Osteoblast (primary cell): Measurements from ENCODE around the gene MTHFS. TPM values are rescaled to one million over a fixed set of nuclear protein-coding genes. Genes with fewer than 3 reads are reported as not detected.

Experiments used
- DNase-seq: peaks from one replicate; pipeline ENCODE4 v3.0.0; 2011; ENCODE audit warnings: low spot score, mixed read lengths; ENCODE audit not compliant: insufficient read length; ENCODE audit errors: missing footprints
- H2AFZ ChIP-seq: 2 replicates; pipeline ENCODE4 v1.6.0; 2011; ENCODE audit warnings: mild to moderate bottlenecking, low read length
- H3K27ac ChIP-seq: 2 replicates; pipeline ENCODE4 v1.5.1; 2011; ENCODE audit warnings: mild to moderate bottlenecking, low read depth, low read length, moderate library complexity
- H3K27me3 ChIP-seq: 2 replicates; pipeline ENCODE4 v1.6.0; 2012; ENCODE audit warnings: mild to moderate bottlenecking, control low read depth, inconsistent platforms, low read length, moderate library complexity; ENCODE audit not compliant: insufficient read depth
- H3K36me3 ChIP-seq: 2 replicates; pipeline ENCODE4 v1.5.1; 2011; ENCODE audit warnings: mild to moderate bottlenecking, low read length, control low read depth, moderate library complexity; ENCODE audit not compliant: insufficient read depth
- H3K4me1 ChIP-seq: 2 replicates; pipeline ENCODE4 v1.5.1; 2011; ENCODE audit warnings: mild to moderate bottlenecking, low read length, control low read depth, moderate library complexity; ENCODE audit not compliant: insufficient read depth
- H3K4me2 ChIP-seq: 2 replicates; pipeline ENCODE4 v1.6.0; 2011; ENCODE audit warnings: mild to moderate bottlenecking, low read length; ENCODE audit not compliant: insufficient read depth
- H3K4me3 ChIP-seq: fragments of 200-600 bp; sonication (generic); 3 replicates; pipeline ENCODE4 v1.5.1; 2012; ENCODE audit warnings: mild to moderate bottlenecking, low read length, inconsistent platforms; ENCODE audit not compliant: insufficient read depth
- H3K79me2 ChIP-seq: 2 replicates; pipeline ENCODE4 v1.6.0; 2012; ENCODE audit warnings: mild to moderate bottlenecking, low read length, control low read depth, inconsistent platforms; ENCODE audit not compliant: insufficient read depth
- H3K9me3 ChIP-seq: 2 replicates; pipeline ENCODE4 v1.5.1; 2011; ENCODE audit warnings: low read depth, low read length, control low read depth
- H4K20me1 ChIP-seq: 2 replicates; pipeline ENCODE4 v1.6.0; 2012; ENCODE audit warnings: mild to moderate bottlenecking, low read length, control low read depth; ENCODE audit not compliant: insufficient read depth
- CTCF ChIP-seq: IDR thresholded peaks from 2 replicates; pipeline ENCODE4 v1.5.1; 2011; ENCODE audit warnings: mild to moderate bottlenecking, low read depth, low read length, moderate library complexity; ENCODE audit errors: extremely low read depth
- total RNA-seq: library from RNA; depleted of rRNA; stranded (reverse); fragments of >200 nt; gene quantifications from 2 replicates; pipeline ENCODE4 v1.2.3, GENCODE V29; 2012

The MTHFS gene
- total RNA-seq, 1 donor = 17.0 TPM

- H4K20me1 ChIP-seq = no peaks in the 10 kb centered on the region
- peak overlapping the region; percentile 50 for H3K27ac ChIP-seq
- peak overlapping the region; percentile 40 for H3K4me2 ChIP-seq
- DNase-seq = no peak
- no peaks in the 10 kb centered on the region for H3K36me3 ChIP-seq
- H3K27me3 ChIP-seq = no peaks in the 10 kb centered on the region
- H3K4me1 ChIP-seq = peaks cover 27% of the 10 kb centered on the region
- peaks cover 12% of the 10 kb centered on the region for H3K79me2 ChIP-seq
- H3K4me3 ChIP-seq = no peak overlapping the region
- H2AFZ ChIP-seq = peak overlapping the region; percentile 15
- H3K9me3 ChIP-seq = no peaks in the 10 kb centered on the region
- no peak for TF ChIP-seq CTCF
Measured at GRCh38 chr15:79898369-79898768, 1.6 kb upstream of the MTHFS start.

GRCh38 chr15:79897701-79898113, 893 bp upstream of the MTHFS start:
- H3K4me2 ChIP-seq = peak overlapping the region; percentile 92

GRCh38 chr15:79897380-79897678, 515 bp upstream of the MTHFS start:
- DNase-seq = no peak
- H3K9me3 ChIP-seq = no peaks in the 10 kb centered on the region
- H2AFZ ChIP-seq = peak overlapping the region; percentile 96
- no peaks in the 10 kb centered on the region for H3K27me3 ChIP-seq
- H3K4me2 ChIP-seq = peak overlapping the region; percentile 92
- no peaks in the 10 kb centered on the region for H3K36me3 ChIP-seq
- H4K20me1 ChIP-seq = no peaks in the 10 kb centered on the region
- peak overlapping the region; percentile 86 for H3K27ac ChIP-seq
- peaks cover 27% of the 10 kb centered on the region for H3K4me1 ChIP-seq
- H3K4me3 ChIP-seq = peak overlapping the region; percentile 88
- TF ChIP-seq CTCF = no peak
- peaks cover 12% of the 10 kb centered on the region for H3K79me2 ChIP-seq

More at GRCh38 chr15:79897701-79898113, 893 bp upstream of the MTHFS start:
- Histone ChIP-seq H3K4me3 (peak overlapping the region; percentile 88), H4K20me1 (no peaks in the 10 kb centered on the region), H3K27me3 (no peaks in the 10 kb centered on the region), H2AFZ (peak overlapping the region; percentile 96), H3K4me1 (peaks cover 27% of the 10 kb centered on the region), H3K36me3 (no peaks in the 10 kb centered on the region), H3K27ac (peak overlapping the region; percentile 50), H3K9me3 (no peaks in the 10 kb centered on the region), H3K79me2 (peaks cover 12% of the 10 kb centered on the region)
- peak; percentile 50 for DNase-seq
- TF ChIP-seq CTCF = no peak

- Histone ChIP-seq H3K9me3 (no peaks in the 10 kb centered on the region), H3K4me1 (peaks cover 27% of the 10 kb centered on the region), H3K27me3 (no peaks in the 10 kb centered on the region), H3K4me2 (peak overlapping the region; percentile 92), H3K4me3 (peak overlapping the region; percentile 88), H2AFZ (peak overlapping the region; percentile 96), H3K36me3 (no peaks in the 10 kb centered on the region), H4K20me1 (no peaks in the 10 kb centered on the region), H3K79me2 (peaks cover 12% of the 10 kb centered on the region), H3K27ac (peak overlapping the region; percentile 86)
- no peak for DNase-seq
- TF ChIP-seq CTCF = no peak
Measured at GRCh38 chr15:79896131-79896633, 632 bp downstream of the MTHFS start.
